GM12872 (cell line): Measurements from ENCODE around the gene CACNA1C.

Experiments
- CTCF ChIP-seq: IDR thresholded peaks from 3 replicates; pipeline ENCODE4 v1.5.1; 2011; ENCODE audit warnings: low read depth, mild to moderate bottlenecking, low read length, moderate library complexity; ENCODE audit not compliant: insufficient read depth

CACNA1C gene

GRCh38 chr12:2013527-2014223, 39.1 kb upstream of the CACNA1C start:
- TF ChIP-seq CTCF, result no peak

DNA sequence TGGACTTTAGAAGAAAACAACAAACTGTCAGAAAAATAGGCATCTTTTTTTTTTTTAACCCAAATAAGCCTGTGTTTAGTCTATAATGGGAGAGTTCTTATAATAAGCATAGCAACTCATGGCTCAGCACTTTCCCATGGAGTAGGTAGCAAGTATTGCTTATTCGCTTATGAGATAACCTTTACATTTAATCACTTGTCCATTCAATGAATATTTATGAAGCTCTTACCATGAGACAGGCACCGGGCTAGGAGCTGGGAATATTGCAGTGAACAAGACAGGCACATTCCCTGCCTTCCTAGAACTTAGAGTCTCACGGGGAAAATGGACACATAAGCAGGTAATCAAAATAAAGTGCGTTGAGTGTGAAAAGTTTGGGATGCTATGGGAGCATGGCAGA, 38.6 kb upstream of the CACNA1C start:
- TF ChIP-seq CTCF, result no peak

GRCh38 chr12:2016862-2017545, 35.8 kb upstream of the CACNA1C start:
- no peak for TF ChIP-seq CTCF

DNA sequence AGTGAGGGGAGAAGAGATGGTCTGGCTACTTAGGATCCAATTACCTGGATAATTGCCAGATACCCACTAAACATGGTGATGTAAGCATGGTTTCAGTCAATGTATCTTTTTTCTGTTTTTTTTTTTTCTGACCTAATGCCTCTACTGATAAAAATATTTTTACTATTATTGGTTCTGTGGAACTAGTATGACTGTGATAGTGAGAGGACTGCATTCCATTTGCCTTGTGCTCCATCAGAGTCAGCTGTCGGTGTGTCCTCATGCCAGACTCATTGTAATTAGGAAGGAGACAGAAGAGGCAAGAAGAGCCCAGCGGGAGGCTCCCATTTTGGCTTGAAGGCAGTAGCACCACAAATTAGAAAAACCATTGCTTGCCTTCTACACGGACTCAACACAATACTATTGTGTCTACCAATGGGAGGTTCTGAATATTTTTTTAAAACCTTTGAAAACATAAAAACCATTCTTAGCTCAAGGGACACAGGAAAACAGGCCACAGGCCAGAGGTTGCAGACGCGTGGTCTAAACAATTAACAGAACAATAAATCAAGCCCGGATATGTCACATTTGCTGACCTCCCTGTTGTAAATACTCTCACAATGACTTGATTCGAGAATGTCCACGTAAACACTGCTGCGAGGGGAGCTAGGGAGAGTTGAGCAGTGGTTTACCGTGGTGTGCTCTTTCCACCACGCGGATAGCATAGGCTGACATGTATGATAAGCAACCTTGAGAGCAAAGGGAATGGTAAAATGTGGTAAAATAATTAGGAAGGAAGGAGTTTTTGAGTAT, 35.0 kb upstream of the CACNA1C start:
- no peak for TF ChIP-seq CTCF

DNA sequence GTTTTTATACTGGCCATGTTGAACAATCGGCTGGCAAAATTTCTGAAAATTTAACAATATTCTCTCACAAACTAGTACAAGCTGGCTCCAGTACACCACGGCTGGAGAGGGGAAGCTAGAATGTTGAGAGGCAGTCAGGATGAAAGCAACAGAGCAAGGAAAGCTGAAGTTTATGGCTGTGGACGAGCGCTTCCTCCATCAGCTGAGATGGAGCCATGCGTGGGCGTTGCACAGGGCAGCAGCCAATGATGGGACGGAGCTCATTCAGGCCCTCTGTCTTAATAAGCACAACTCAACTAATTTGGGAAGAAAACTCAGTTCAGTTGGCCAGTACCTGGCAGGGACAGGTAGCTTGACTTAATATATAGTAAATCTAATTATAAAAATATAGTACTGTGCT, 34.4 kb upstream of the CACNA1C start:
- TF ChIP-seq CTCF, result no peak

DNA sequence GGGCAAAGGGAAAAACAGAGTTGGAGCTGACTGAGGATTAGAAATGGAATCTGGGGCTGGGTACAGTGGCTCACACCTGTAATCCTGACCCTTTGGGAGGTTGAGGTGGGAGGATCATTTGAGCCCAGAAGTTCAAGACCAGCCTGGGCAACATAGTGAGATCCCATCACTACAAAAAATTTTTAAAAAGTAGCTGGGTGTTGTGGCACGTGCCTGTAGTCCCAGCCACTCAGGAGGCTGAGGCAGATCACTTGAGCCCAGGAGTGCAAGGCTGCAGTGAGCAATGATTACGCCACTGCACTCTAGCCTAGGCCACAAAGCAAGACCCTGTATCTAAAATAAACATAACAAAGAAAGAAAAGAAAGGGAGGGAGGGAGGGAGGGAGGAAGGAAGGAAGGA, 33.7 kb upstream of the CACNA1C start:
- TF ChIP-seq CTCF, result no peak

- TF ChIP-seq CTCF, result no peak
Observed at GRCh38 chr12:2020511-2020910, 32.3 kb upstream of the CACNA1C start.
